Esophagus squamous epithelium (tissue), 5 donors: ENCODE measurements around the gene VAT1. TPM values are rescaled to one million over a fixed set of nuclear protein-coding genes. Genes with fewer than 3 reads are reported as not detected.
"Not testable (repeated sequence)": the region's sequence is repeated elsewhere in the genome, so short reads cannot be mapped to it uniquely, and the experiment has no call there.

Experiments used
- DNase-seq: peaks from one replicate; lab custom pipeline; 2025; lab: John Stamatoyannopoulos, UW
- H3K27ac ChIP-seq, 4 donors: fragments of 200-600 bp; sonication (generic); one replicate each; pipeline ENCODE4 v1.5.1; 2016 to 2019; ENCODE audit warnings: mild to moderate bottlenecking in 1 of 4
- H3K27me3 ChIP-seq, 4 donors: fragments of 200-600 bp; sonication (generic); 1 replicate in 3 of 4; 2 replicates in 1 of 4; pipeline versions ENCODE4 v1.5.1 to v1.6.0; 2017 to 2021; ENCODE audit warnings: antibody characterized with exemption in 1 of 4
- H3K36me3 ChIP-seq, 3 donors: fragments of 200-600 bp; sonication (generic); one replicate each; pipeline ENCODE4 v1.5.1; 2016 to 2019
- H3K4me1 ChIP-seq, 3 donors: fragments of 200-600 bp; sonication (generic); one replicate each; pipeline ENCODE4 v1.5.1; 2017 to 2019
- H3K4me3 ChIP-seq, 4 donors: fragments of 200-600 bp; sonication (generic); 1 replicate in 3 of 4; 2 replicates in 1 of 4; pipeline ENCODE4 v1.5.1; 2016 to 2019; ENCODE audit warnings: mild to moderate bottlenecking in 2 of 4, moderate library complexity in 1 of 4
- H3K9me3 ChIP-seq, 3 donors: fragments of 200-600 bp; sonication (generic); one replicate each; pipeline ENCODE4 v1.5.1; 2016 to 2019
- POLR2A ChIP-seq, 4 donors: fragments of 450-650 bp; IDR thresholded peaks; one replicate each; pipeline ENCODE4 v1.6.1; 2017; ENCODE audit warnings: antibody characterized with exemption in 4 of 4, mild to moderate bottlenecking in 4 of 4, moderate library complexity in 3 of 4
- WGBS, 2 donors: methylation state at CpG; one replicate each; pipeline ENCODE4 v1.1.5; 2018; 5-methylcytosine and 5-hydroxymethylcytosine counted together
- intact Hi-C: fragments of 100-400 bp; cut with DNase I; formaldehyde crosslinking; loops from one replicate; pipeline ENCODE4 v1.15.0; 2022
- total RNA-seq, 4 donors: library from RNA; depleted of rRNA; stranded (reverse); fragments of >200 nt; gene quantifications; one replicate each; pipeline ENCODE4 v1.1.0, GENCODE V29; 2016
- TF ChIP-seq, protein P1 (sequence below), 6 experiments: fragments of 450-650 bp in 4 of 6; fragments of 200-600 bp in 2 of 6; sonication (generic) in 2 of 6; IDR thresholded peaks; one replicate each; pipeline ENCODE4 v1.5.1; 2016 to 2019; ENCODE audit warnings: antibody characterized with exemption in 6 of 6, mild to moderate bottlenecking in 4 of 6, moderate library complexity in 4 of 6
- donor health status: DM: yes; HTN: yes; CAD: no.

The VAT1 gene
- total RNA-seq, 4 donors from 2014 or later: 50.5 to 154 (median 110) TPM

DNA sequence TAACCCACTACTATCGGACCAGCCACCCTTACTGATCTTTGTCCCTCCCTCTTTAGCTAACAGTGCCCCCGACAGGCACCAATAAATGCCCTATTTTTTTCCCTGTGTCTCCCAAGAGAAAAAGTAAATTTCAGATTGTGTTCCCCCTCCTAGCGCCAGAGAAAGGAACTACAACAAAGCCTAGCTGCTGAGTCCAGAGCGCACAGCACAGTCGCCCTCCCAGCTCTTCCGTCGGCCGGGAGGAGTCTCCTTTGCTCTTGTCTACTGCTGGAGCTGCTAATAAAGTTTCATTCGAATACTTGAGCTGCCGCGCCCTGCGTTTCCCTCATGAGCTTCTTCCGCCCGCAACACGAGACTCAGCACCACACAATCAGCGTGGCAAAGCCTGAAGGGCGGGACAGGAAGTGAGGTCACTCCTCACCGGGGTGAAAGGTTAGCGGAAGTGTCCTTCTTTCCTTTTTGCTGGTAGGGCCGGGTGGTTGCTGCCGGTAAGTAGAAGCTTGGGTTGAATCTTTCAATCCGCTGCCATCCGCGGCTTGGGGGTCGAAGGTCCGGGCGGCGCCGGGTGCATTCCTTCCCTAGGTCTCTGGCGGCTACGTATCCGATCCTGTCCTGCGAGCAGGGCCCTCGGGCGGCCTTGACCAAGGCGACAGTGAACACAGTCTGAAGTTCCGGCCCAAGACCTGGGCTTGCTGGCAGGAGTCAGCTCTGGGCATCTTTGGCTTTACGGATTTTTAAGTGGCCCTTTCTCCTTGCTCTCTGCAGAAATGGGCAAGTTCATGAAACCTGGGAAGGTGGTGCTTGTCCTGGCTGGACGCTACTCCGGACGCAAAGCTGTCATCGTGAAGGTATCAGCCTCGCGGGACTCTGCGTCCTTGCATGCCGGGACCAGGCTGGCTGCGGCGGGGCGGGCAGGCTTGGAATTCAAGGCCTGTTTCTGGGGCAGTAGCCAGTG lies 23.9 kb downstream of the VAT1 start, which contains the start of gene RPL27:
RPL27 (plus strand) TSS at position 436 of the 955 bp plus-strand sequence; CDS start at position 768, 332 bp downstream.
- H3K27me3 ChIP-seq: no peaks in the 10 kb centered on the region
- peaks cover 20 to 52% (median 36%) of the 10 kb centered on the region in 3 donors for H3K4me1 ChIP-seq
- no peaks in the 10 kb centered on the region for H3K9me3 ChIP-seq
- 0% methylated on average over 24 of the region's 49 CpGs for WGBS, 2 donors
- DNase-seq: peak; percentile 97
- H3K27ac ChIP-seq: peak within 1 kb of the TSS; percentile 86 to 98 (median 96)
- peak within 1 kb of the TSS; percentile 53 to 95 (median 75) for H3K4me3 ChIP-seq
- intact Hi-C loops: no loop called here
- TF ChIP-seq, protein P1, sequence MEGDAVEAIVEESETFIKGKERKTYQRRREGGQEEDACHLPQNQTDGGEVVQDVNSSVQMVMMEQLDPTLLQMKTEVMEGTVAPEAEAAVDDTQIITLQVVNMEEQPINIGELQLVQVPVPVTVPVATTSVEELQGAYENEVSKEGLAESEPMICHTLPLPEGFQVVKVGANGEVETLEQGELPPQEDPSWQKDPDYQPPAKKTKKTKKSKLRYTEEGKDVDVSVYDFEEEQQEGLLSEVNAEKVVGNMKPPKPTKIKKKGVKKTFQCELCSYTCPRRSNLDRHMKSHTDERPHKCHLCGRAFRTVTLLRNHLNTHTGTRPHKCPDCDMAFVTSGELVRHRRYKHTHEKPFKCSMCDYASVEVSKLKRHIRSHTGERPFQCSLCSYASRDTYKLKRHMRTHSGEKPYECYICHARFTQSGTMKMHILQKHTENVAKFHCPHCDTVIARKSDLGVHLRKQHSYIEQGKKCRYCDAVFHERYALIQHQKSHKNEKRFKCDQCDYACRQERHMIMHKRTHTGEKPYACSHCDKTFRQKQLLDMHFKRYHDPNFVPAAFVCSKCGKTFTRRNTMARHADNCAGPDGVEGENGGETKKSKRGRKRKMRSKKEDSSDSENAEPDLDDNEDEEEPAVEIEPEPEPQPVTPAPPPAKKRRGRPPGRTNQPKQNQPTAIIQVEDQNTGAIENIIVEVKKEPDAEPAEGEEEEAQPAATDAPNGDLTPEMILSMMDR (IDR thresholded peaks at IDR 0.05): peak; percentile 88 to 98 (median 96)
- peak in 3 of 4 donors; percentile 80 to 87 (median 85) for TF ChIP-seq POLR2A (IDR thresholded peaks at IDR 0.05)
- peaks cover 10 to 55% (median 25%) of the 10 kb centered on the region in 3 donors for H3K36me3 ChIP-seq

DNA sequence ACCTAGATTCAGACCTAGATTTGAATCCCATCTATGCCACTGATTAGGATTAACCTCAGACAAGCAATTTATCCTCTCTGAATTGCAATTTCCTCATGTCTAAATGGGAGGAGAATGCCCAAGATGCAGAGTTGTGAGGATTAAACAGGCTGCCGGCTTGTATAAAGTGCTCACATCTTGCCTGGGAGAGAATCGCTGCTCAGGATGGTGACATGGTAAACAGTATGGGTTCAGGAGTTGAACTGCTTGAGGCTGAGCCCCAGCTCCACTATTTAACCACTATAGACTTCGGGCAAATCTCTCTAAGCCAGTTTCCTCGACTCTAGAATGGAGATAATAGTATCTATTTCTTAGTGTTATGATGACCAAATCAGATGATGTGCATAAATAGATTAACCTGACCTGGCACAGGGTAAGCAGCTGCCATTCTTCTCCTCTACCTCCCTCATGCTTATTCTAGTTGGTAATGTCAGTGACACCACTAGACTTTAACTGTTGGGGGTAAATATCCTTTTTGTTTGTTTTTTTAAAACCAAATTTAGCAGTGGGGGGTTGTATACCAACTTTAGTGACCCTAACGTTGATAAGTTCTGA lies 24.7 kb downstream of the VAT1 start:
- Histone ChIP-seq H3K4me1 (peaks cover 20 to 45% (median 36%) of the 10 kb centered on the region in 3 donors), H3K4me3 (peak overlapping the region in 3 of 4 donors; percentile 69 to 95 (median 81)), H3K36me3 (peaks cover 9 to 55% (median 20%) of the 10 kb centered on the region in 3 donors), H3K9me3 (no peaks in the 10 kb centered on the region), H3K27ac (peak overlapping the region; percentile 69 to 95 (median 88)), H3K27me3 (no peaks in the 10 kb centered on the region)
- intact Hi-C loops: no loop called here
- WGBS, 2 donors: 13 to 20% methylated on average over 5 of the region's 5 CpGs
- DNase-seq: no peak
- TF ChIP-seq, protein P1 (IDR thresholded peaks at IDR 0.05): no peak
- TF ChIP-seq POLR2A (IDR thresholded peaks at IDR 0.05): no peak

DNA sequence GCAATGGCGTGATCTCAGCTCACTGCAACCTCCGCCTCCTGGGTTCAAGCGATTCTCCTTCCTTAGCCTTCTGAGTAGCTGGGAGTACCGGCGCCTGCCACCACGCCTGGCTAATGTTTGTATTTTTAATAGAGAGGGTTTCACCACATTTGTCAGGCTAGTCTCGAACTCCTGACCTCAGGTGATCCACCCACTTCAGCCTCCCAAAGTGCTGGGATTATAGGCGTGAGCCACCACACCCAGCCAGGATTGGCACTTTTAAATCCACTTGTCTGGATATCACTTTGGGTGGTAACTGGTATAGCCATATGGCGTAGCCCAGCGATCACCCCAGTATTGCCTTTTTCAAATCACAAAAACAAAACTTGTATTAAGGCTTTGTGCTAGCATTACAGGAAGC lies 28.3 kb downstream of the VAT1 start:
- DNase-seq, H3K27me3 ChIP-seq, H3K27ac ChIP-seq, intact Hi-C loops, H3K4me3 ChIP-seq, H3K9me3 ChIP-seq: not testable (repeated sequence)
- 79 to 83% methylated on average over 10 of the region's 10 CpGs for WGBS, 2 donors
- H3K36me3 ChIP-seq: peaks cover 25 to 58% (median 34%) of the 10 kb centered on the region in 3 donors
- peaks cover 6 to 10% (median 8%) of the 10 kb centered on the region in 3 donors for H3K4me1 ChIP-seq

DNA sequence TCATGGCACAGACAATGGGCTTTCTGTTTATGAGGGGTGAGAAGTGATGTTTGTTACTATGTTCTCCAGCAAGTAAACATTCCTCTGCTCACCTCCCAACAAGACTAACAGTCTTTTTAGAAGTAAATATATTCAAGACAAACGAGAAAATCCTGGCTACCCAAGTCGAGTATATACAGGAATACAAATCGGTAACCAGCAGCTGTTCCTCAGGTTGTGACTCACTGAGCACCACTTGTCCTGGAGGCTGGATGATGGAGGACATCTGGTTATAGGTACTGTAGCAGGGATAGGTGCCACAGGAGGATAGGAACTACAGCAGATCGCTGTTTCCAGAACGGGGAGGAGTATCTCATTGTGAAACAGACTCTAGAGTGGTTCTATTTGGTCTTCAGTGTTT lies 29.3 kb downstream of the VAT1 start:
- H3K9me3 ChIP-seq: no peaks in the 10 kb centered on the region
- 71 to 77% methylated on average over 4 to 5 of the region's 5 CpGs for WGBS, 2 donors
- H3K27me3 ChIP-seq: no peaks in the 10 kb centered on the region
- DNase-seq: no peak
- TF ChIP-seq, protein P1 (IDR thresholded peaks at IDR 0.05): no peak
- TF ChIP-seq POLR2A (IDR thresholded peaks at IDR 0.05): no peak
- intact Hi-C loops: no loop called here
- H3K4me1 ChIP-seq: peaks cover 4 to 7% (median 6%) of the 10 kb centered on the region in 3 donors
- no peak overlapping the region for H3K27ac ChIP-seq
- no peak overlapping the region for H3K4me3 ChIP-seq
- peaks cover 30 to 69% (median 39%) of the 10 kb centered on the region in 3 donors for H3K36me3 ChIP-seq

DNA sequence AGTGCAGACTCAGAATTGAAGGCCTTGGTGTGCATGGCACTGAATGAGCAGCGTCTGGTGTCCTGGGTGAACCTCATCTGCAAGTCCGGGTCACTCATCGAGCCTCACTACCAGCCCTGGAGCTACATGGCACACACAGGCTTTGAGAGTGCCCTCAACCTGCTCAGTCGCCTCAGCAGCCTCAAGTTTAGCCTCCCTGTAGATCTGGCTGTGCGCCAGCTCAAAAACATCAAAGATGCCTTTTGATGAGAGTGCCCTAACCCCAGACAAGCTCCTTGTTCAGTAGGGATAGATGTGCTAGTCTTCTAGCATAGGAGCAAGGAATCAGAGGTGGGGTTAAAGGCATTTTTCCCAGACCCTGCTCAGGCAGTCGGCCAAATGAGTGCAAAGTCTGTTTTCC lies 30.7 kb downstream of the VAT1 start:
- Histone ChIP-seq H3K27ac (no peak overlapping the region), H3K36me3 (peaks cover 30 to 83% (median 46%) of the 10 kb centered on the region in 3 donors), H3K27me3 (no peaks in the 10 kb centered on the region), H3K9me3 (no peaks in the 10 kb centered on the region), H3K4me1 (no peaks in the 10 kb centered on the region), H3K4me3 (no peak overlapping the region)
- intact Hi-C loops: no loop called here
- 95 to 100% methylated on average over 1 to 6 of the region's 6 CpGs for WGBS, 2 donors
- DNase-seq: no peak
- TF ChIP-seq POLR2A (IDR thresholded peaks at IDR 0.05): no peak
- TF ChIP-seq, protein P1 (IDR thresholded peaks at IDR 0.05): no peak
